HL-60 (cell line): ENCODE measurements around the gene TSPEAR.

Experiments used
- POLR2AphosphoS5 ChIP-seq: IDR thresholded peaks from 2 replicates; pipeline ENCODE4 v1.6.1; 2012; ENCODE audit warnings: low read depth
- SPI1 ChIP-seq: IDR thresholded peaks from 2 replicates; pipeline ENCODE4 v1.6.1; 2012; ENCODE audit warnings: low read depth, mild to moderate bottlenecking, borderline replicate concordance
- TF ChIP-seq, protein P1 (sequence below): IDR thresholded peaks from one replicate; pipeline ENCODE4 v1.5.1; 2011; ENCODE audit warnings: low read length, control low read depth, inconsistent platforms; ENCODE audit not compliant: insufficient read depth
- TF ChIP-seq, protein P2 (sequence below): IDR thresholded peaks from 2 replicates; pipeline ENCODE4 v1.6.1; 2012; ENCODE audit warnings: low read depth; ENCODE audit not compliant: insufficient replicate concordance

DNA sequence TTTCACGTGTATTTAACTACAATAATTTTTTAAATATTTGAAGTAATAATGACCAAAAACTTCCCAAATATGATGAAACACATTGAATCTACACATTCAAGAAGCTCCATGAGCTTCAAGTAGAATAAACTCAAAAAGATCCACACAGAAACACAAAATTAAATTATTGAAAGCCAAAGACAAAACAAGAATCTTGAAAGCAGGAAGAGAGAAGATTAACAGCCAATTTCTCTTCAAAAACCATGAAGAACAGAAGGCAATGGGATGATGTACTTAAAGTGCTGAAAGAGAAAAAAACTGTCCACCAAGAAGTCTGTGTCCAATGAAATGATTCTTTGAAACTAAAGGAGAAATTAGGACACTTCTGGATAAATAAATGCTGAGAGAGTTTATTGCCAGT is 79.3 kb downstream of the TSPEAR start:
- TF ChIP-seq, protein P1, sequence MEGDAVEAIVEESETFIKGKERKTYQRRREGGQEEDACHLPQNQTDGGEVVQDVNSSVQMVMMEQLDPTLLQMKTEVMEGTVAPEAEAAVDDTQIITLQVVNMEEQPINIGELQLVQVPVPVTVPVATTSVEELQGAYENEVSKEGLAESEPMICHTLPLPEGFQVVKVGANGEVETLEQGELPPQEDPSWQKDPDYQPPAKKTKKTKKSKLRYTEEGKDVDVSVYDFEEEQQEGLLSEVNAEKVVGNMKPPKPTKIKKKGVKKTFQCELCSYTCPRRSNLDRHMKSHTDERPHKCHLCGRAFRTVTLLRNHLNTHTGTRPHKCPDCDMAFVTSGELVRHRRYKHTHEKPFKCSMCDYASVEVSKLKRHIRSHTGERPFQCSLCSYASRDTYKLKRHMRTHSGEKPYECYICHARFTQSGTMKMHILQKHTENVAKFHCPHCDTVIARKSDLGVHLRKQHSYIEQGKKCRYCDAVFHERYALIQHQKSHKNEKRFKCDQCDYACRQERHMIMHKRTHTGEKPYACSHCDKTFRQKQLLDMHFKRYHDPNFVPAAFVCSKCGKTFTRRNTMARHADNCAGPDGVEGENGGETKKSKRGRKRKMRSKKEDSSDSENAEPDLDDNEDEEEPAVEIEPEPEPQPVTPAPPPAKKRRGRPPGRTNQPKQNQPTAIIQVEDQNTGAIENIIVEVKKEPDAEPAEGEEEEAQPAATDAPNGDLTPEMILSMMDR = no peak
- TF ChIP-seq, protein P2, sequence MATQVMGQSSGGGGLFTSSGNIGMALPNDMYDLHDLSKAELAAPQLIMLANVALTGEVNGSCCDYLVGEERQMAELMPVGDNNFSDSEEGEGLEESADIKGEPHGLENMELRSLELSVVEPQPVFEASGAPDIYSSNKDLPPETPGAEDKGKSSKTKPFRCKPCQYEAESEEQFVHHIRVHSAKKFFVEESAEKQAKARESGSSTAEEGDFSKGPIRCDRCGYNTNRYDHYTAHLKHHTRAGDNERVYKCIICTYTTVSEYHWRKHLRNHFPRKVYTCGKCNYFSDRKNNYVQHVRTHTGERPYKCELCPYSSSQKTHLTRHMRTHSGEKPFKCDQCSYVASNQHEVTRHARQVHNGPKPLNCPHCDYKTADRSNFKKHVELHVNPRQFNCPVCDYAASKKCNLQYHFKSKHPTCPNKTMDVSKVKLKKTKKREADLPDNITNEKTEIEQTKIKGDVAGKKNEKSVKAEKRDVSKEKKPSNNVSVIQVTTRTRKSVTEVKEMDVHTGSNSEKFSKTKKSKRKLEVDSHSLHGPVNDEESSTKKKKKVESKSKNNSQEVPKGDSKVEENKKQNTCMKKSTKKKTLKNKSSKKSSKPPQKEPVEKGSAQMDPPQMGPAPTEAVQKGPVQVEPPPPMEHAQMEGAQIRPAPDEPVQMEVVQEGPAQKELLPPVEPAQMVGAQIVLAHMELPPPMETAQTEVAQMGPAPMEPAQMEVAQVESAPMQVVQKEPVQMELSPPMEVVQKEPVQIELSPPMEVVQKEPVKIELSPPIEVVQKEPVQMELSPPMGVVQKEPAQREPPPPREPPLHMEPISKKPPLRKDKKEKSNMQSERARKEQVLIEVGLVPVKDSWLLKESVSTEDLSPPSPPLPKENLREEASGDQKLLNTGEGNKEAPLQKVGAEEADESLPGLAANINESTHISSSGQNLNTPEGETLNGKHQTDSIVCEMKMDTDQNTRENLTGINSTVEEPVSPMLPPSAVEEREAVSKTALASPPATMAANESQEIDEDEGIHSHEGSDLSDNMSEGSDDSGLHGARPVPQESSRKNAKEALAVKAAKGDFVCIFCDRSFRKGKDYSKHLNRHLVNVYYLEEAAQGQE = no peak
- TF ChIP-seq POLR2AphosphoS5 = no peak
- TF ChIP-seq SPI1 = no peak
